ENCODE data around the gene CALML3. TPM values are rescaled to one million over a fixed set of nuclear protein-coding genes. Genes with fewer than 3 reads are reported as not detected.

Gene CALML3
- total and polyA plus RNA-seq, 2 of the 13 experiments (the other 11 are each of a cell fraction or from before 2014, with no cell fraction given) = not detected

DNA sequence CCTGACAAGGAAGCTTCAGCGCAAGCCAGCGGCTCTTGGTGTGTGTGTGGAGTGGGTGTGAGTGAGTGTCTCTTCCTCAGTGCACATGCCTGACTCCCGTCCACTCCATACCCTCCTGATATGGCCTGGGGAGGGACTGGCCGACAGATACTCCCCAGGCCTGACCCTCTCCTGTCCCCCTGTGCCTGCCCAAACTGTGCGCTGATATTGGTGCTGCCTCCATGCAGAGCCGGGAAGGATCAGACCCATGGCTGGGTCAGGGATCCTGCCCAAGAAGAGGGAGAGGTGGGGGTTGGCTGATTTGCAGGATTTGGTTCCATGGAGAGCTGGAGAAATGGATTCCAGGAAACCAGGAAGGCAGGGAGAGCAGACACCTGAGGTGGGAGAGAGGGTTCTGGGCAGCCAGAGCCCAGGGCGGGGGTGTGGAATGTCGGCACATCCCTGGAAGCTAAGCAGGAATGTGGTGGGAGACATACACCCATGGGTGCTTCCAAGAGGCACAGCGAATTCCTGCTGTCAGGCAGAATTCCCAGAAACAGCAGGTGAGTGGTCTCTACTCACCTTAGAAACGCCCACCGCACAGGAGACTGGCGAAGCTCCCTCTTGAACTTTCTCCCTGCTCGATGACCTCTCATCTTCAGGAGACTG, 31.7 kb upstream of the CALML3 start:
- Histone ChIP-seq H3K27ac (ENCODE audit: extremely low read length, insufficient read depth, low read length) (no peak overlapping the region), H4K20me1 (ENCODE audit: insufficient read depth, low read length) (no peaks in the 10 kb centered on the region), H3K79me2 (ENCODE audit: insufficient read depth, low read length) (no peaks in the 10 kb centered on the region), H3K4me3 (replicated peaks in 1 of 3; ENCODE audit: insufficient read depth in 1 of 3, low read depth in 2 of 3, low read length in 3 of 3) (peak overlapping the region in 1 of 3 experiments; percentile 13; a peak in 2 of 6 replicates), H2AFZ (ENCODE audit: low read length) (no peak overlapping the region), H3K27me3 (ENCODE audit: control insufficient read depth in 1 of 2, insufficient read depth in 2 of 2, low read length in 2 of 2) (peaks cover 0 to 12% of the 10 kb centered on the region in 2 experiments; a peak in 3 of 5 replicates), H3K4me1 (ENCODE audit: insufficient read depth, low read length) (peaks cover 61% of the 10 kb centered on the region), H3K36me3 (replicated peaks in 1 of 2; ENCODE audit: control insufficient read depth in 1 of 2, insufficient read depth in 2 of 2, low read length in 2 of 2) (no peaks in the 10 kb centered on the region), H3K4me2 (ENCODE audit: low read depth, low read length) (peak overlapping the region; percentile 64), H3K9me3 (ENCODE audit: low read length) (peaks cover 11% of the 10 kb centered on the region; the same call in 1 of the 2 replicates), H3K9ac (ENCODE audit: insufficient read depth, low read depth, low read length) (no peak overlapping the region)
- ATAC-seq (peak; percentile 19), FAIRE-seq (peak; percentile 21), DNase-seq (ENCODE audit: low spot score) (no peak)
- intact Hi-C loops (cut with micrococcal nuclease; ENCODE audit: unreplicated experiment) (no loop called here), in situ Hi-C loops (cut with HindIII; ENCODE audit: extremely low pct_ligation_motif_present, low pct_unique_long_range_greater_than_20kb) (no loop called here)
- POLR2A ChIA-PET = interaction anchor here (1.3 to 1.7 kb wide), 2 partner anchors 47 to 54 kb away, joined by 5 to 7 read pairs; no protein-coding TSS in a partner anchor
- no TSS peak for BruUV-seq (replicated peaks)
- CTCF ChIA-PET (ENCODE audit: low intra/inter-chr PET ratio, low total read pairs) = no interaction called here
- TF ChIP-seq SIX1 (CRISPR knock-in tag; IDR thresholded peaks at IDR 0.05; ENCODE audit: borderline replicate concordance) (no peak), EP300 (IDR thresholded peaks at IDR 0.05; ENCODE audit: low read depth in 2 of 2, low read length in 2 of 2) (no peak), EP300 (CRISPR knock-in tag; IDR thresholded peaks at IDR 0.05; ENCODE audit: borderline replicate concordance) (no peak), YEATS4 (CRISPR knock-in tag; IDR thresholded peaks at IDR 0.05; ENCODE audit: borderline replicate concordance) (no peak), ZBTB8A (CRISPR knock-in tag; IDR thresholded peaks at IDR 0.05; ENCODE audit: borderline replicate concordance, low read depth) (no peak), ZFP37 (CRISPR knock-in tag; IDR thresholded peaks at IDR 0.05; ENCODE audit: borderline replicate concordance) (no peak), KDM2A (CRISPR knock-in tag; IDR thresholded peaks at IDR 0.05; ENCODE audit: borderline replicate concordance, low read depth) (0 out of 2 replicates have a peak, but pooled peaks have one; percentile 10)
- TF ChIP-seq, protein P1, sequence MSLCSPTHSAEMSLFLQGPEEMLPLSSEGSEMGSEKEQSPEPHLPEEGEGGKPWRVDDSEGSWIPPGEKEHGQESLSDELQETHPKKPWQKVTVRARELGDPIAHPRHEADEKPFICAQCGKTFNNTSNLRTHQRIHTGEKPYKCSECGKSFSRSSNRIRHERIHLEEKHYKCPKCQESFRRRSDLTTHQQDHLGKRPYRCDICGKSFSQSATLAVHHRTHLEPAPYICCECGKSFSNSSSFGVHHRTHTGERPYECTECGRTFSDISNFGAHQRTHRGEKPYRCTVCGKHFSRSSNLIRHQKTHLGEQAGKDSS (CRISPR knock-in tag; IDR thresholded peaks at IDR 0.05; ENCODE audit: borderline replicate concordance, low read depth) = no peak
- TF ChIP-seq, protein P2, sequence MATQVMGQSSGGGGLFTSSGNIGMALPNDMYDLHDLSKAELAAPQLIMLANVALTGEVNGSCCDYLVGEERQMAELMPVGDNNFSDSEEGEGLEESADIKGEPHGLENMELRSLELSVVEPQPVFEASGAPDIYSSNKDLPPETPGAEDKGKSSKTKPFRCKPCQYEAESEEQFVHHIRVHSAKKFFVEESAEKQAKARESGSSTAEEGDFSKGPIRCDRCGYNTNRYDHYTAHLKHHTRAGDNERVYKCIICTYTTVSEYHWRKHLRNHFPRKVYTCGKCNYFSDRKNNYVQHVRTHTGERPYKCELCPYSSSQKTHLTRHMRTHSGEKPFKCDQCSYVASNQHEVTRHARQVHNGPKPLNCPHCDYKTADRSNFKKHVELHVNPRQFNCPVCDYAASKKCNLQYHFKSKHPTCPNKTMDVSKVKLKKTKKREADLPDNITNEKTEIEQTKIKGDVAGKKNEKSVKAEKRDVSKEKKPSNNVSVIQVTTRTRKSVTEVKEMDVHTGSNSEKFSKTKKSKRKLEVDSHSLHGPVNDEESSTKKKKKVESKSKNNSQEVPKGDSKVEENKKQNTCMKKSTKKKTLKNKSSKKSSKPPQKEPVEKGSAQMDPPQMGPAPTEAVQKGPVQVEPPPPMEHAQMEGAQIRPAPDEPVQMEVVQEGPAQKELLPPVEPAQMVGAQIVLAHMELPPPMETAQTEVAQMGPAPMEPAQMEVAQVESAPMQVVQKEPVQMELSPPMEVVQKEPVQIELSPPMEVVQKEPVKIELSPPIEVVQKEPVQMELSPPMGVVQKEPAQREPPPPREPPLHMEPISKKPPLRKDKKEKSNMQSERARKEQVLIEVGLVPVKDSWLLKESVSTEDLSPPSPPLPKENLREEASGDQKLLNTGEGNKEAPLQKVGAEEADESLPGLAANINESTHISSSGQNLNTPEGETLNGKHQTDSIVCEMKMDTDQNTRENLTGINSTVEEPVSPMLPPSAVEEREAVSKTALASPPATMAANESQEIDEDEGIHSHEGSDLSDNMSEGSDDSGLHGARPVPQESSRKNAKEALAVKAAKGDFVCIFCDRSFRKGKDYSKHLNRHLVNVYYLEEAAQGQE (IDR thresholded peaks at IDR 0.05; ENCODE audit: borderline replicate concordance in 1 of 2, low read depth in 1 of 2, low read length in 2 of 2) = no peak
- WGBS (ENCODE audit: low lambda C conversion rate) = 49% methylated on average over 7 of the region's 13 CpGs

Measured in HepG2 (cell line).